OCI-LY7 (cell line): ENCODE results near the gene CA9. TPM values are rescaled to one million over a fixed set of nuclear protein-coding genes. Genes with fewer than 3 reads are reported as not detected.

Experiments
- BruUV-seq: library from RNA; stranded (reverse); fragments of 400-500 nt; replicated peaks from 2 replicates; lab custom pipeline; 2021; lab: Mats Ljungman, UMichigan
- CTCF ChIA-PET: fragments of 300-600 bp; sonication (Branson Sonifier 250); formaldehyde crosslinking; loops from one replicate; lab custom pipeline; 2022; ENCODE audit warnings: antibody characterized with exemption; ENCODE audit not compliant: unreplicated experiment; lab: Charles Lee
- POLR2A ChIA-PET: fragments of 300-600 bp; sonication (Branson Sonifier 250); formaldehyde crosslinking; loops from one replicate; lab custom pipeline; 2022; ENCODE audit warnings: antibody characterized with exemption; lab: Charles Lee
- DNase-seq: peaks from one replicate; pipeline ENCODE4 v3.0.0-alpha.2; 2015; ENCODE audit warnings: low spot score
- H2AFZ ChIP-seq: fragments of 200-600 bp; sonication (generic), shearing (Covaris generic); 2 replicates; pipeline ENCODE4 v1.6.1; 2014; ENCODE audit warnings: mild to moderate bottlenecking, antibody characterized with exemption, low read length, moderate library complexity
- H3K27ac ChIP-seq: fragments of 200-600 bp; sonication (generic); 2 replicates; pipeline ENCODE4 v1.5.1; 2014; ENCODE audit warnings: mixed run types, low read depth, mild to moderate bottlenecking, moderate library complexity, low read length, inconsistent platforms; ENCODE audit not compliant: poor library complexity, severe bottlenecking
- H3K36me3 ChIP-seq: fragments of 200-600 bp; sonication (generic); 2 replicates; pipeline ENCODE4 v1.6.1; 2014; ENCODE audit warnings: mild to moderate bottlenecking, antibody characterized with exemption, low read length, moderate library complexity, mixed read lengths; ENCODE audit not compliant: insufficient read depth
- H3K4me1 ChIP-seq: fragments of 200-600 bp; sonication (generic); 2 replicates; pipeline ENCODE4 v1.5.1; 2014; ENCODE audit warnings: mild to moderate bottlenecking, low read length; ENCODE audit not compliant: insufficient read depth, poor library complexity, severe bottlenecking
- H3K4me2 ChIP-seq: fragments of 200-600 bp; sonication (generic); 2 replicates; pipeline ENCODE4 v1.6.1; 2014; ENCODE audit warnings: mild to moderate bottlenecking, low read length
- H3K4me3 ChIP-seq: fragments of 200-600 bp; sonication (generic); 2 replicates; pipeline ENCODE4 v1.5.1; 2014; ENCODE audit warnings: mild to moderate bottlenecking, low read depth, low read length; ENCODE audit not compliant: poor library complexity, severe bottlenecking
- H3K79me2 ChIP-seq: fragments of 200-600 bp; sonication (generic); 2 replicates; pipeline ENCODE4 v1.6.1; 2016; ENCODE audit warnings: low read depth, mild to moderate bottlenecking, low read length, moderate library complexity, mixed read lengths; ENCODE audit not compliant: insufficient read depth
- H3K9me2 ChIP-seq: fragments of 200-600 bp; sonication (generic); 2 replicates; pipeline ENCODE4 v1.6.1; 2016; ENCODE audit warnings: mild to moderate bottlenecking, low read length, mixed read lengths; ENCODE audit not compliant: insufficient read depth
- H3K9me3 ChIP-seq: fragments of 200-600 bp; sonication (generic); 2 replicates; pipeline ENCODE4 v1.6.1; 2014; ENCODE audit warnings: mild to moderate bottlenecking, mixed run types, low read length, mixed read lengths
- H4K20me1 ChIP-seq: fragments of 200-600 bp; sonication (generic); 2 replicates; pipeline ENCODE4 v1.6.1; 2014; ENCODE audit warnings: mild to moderate bottlenecking, antibody characterized with exemption, low read length, moderate library complexity, mixed read lengths; ENCODE audit not compliant: insufficient read depth
- CTCF ChIP-seq: fragments of 200-600 bp; sonication (generic); conservative IDR thresholded peaks from 2 replicates; pipeline ENCODE4 v1.5.1; 2014; ENCODE audit warnings: mild to moderate bottlenecking, antibody characterized with exemption, low read length, moderate library complexity, mixed read lengths
- EZH2phosphoT487 ChIP-seq: fragments of 200-600 bp; sonication (generic); IDR thresholded peaks from 2 replicates; pipeline ENCODE4 v1.6.1; 2018; ENCODE audit warnings: low read depth, borderline replicate concordance, mild to moderate bottlenecking, mixed run types, antibody characterized with exemption, low read length, moderate library complexity, mixed read lengths
- intact Hi-C: fragments of 100-400 bp; cut with micrococcal nuclease; formaldehyde crosslinking; loops from one replicate; pipeline ENCODE4 v1.10.0; 2022; ENCODE audit not compliant: unreplicated experiment
- total RNA-seq, 2 experiments: library from RNA; depleted of rRNA in 1 of 2; stranded (reverse); fragments of >200 nt in 1 of 2; shearing (Covaris generic) in 1 of 2; gene quantifications; 2 replicates each; pipeline ENCODE4 v1.2.3, GENCODE V29; 2014 to 2022

Gene CA9
- total RNA-seq, 2 experiments from 2014 or later: 0.16 TPM; not detected in 1

- CTCF ChIA-PET: interaction anchor here (0.6 to 0.7 kb wide), 2 partner anchors 24 to 41 kb away, joined by 4 to 5 read pairs; no protein-coding TSS in a partner anchor
- peak overlapping the region; percentile 65 for H3K27ac ChIP-seq
- no peaks in the 10 kb centered on the region for H3K79me2 ChIP-seq
- no peaks in the 10 kb centered on the region for H3K9me3 ChIP-seq
- peak overlapping the region; percentile 89 for H2AFZ ChIP-seq
- no peaks in the 10 kb centered on the region for H3K36me3 ChIP-seq
- intact Hi-C loops: no loop called here
- peaks cover 58% of the 10 kb centered on the region for H3K4me1 ChIP-seq
- H3K4me3 ChIP-seq: peak overlapping the region; percentile 18
- POLR2A ChIA-PET: interaction anchor here (0.6 to 2.0 kb wide), 11 partner anchors 9 to 74 kb away, joined by 3 to 7 read pairs (median 4); partner anchors contain the start of genes ARHGEF39, CCDC107 and RMRP
- DNase-seq: peak; percentile 80
- H3K9me2 ChIP-seq: no peaks in the 10 kb centered on the region
- BruUV-seq: no TSS peak
- H4K20me1 ChIP-seq: no peaks in the 10 kb centered on the region
- TF ChIP-seq CTCF: no peak
- no peak for TF ChIP-seq EZH2phosphoT487
- H3K4me2 ChIP-seq: peak overlapping the region; percentile 60
Measured at GRCh38 chr9:35686222-35687203, 12.8 kb downstream of the CA9 start.

- no peaks in the 10 kb centered on the region for H3K36me3 ChIP-seq
- H4K20me1 ChIP-seq: no peaks in the 10 kb centered on the region
- H3K9me3 ChIP-seq: no peaks in the 10 kb centered on the region
- peak overlapping the region; percentile 65 for H3K27ac ChIP-seq
- H2AFZ ChIP-seq: peak overlapping the region; percentile 89; the same call in 1 of the 2 replicates
- TF ChIP-seq EZH2phosphoT487: no peak
- TF ChIP-seq CTCF: no peak
- peak; percentile 20 for DNase-seq
- no peaks in the 10 kb centered on the region for H3K9me2 ChIP-seq
- ChIA-PET CTCF (interaction anchor here (0.8 to 1.5 kb wide), 3 partner anchors 9 to 76 kb away, joined by 3 to 5 read pairs (median 4); no protein-coding TSS in a partner anchor), POLR2A (interaction anchor here (0.8 to 1.6 kb wide), 4 partner anchors 22 to 227 kb away, joined by 3 to 7 read pairs (median 4); no protein-coding TSS in a partner anchor)
- H3K4me1 ChIP-seq: peaks cover 51% of the 10 kb centered on the region
- intact Hi-C loops: no loop called here
- BruUV-seq: no TSS peak
- peak overlapping the region; percentile 18 for H3K4me3 ChIP-seq
- H3K79me2 ChIP-seq: no peaks in the 10 kb centered on the region
- H3K4me2 ChIP-seq: peak overlapping the region; percentile 60
Measured at GRCh38 chr9:35687306-35687705, 13.6 kb downstream of the CA9 start.
